Fibroblast of upper back skin (primary cell): ENCODE data around the gene HDAC8.
"Not testable (repeated sequence)": the region's sequence is repeated elsewhere in the genome, so short reads cannot be mapped to it uniquely, and the experiment has no call there.

Experiments used
- DNase-seq: peaks from one replicate; pipeline ENCODE4 v3.0.0-alpha.2; 2013

The HDAC8 gene

GRCh38 chrX:72572248-72573157 is at the start of gene HDAC8:
HDAC8 (minus strand) TSS chrX:72572843; CDS start chrX:72572761, 82 bp downstream.
- peak; percentile 79 for DNase-seq

- DNase-seq: peak; percentile 23
Measured at GRCh38 chrX:72621625-72622485, 49.2 kb upstream of the HDAC8 start.

GRCh38 chrX:72621163-72621562 is 48.5 kb upstream of the HDAC8 start:
- DNase-seq: no peak

GRCh38 chrX:72620550-72621145 is 48.0 kb upstream of the HDAC8 start:
- peak; percentile 73 for DNase-seq

GRCh38 chrX:72609313-72609712 is 36.7 kb upstream of the HDAC8 start:
- no peak for DNase-seq

- no peak for DNase-seq
Measured at GRCh38 chrX:72604705-72605104, 32.1 kb upstream of the HDAC8 start.

GRCh38 chrX:72604112-72604511 is 31.5 kb upstream of the HDAC8 start:
- no peak for DNase-seq

GRCh38 chrX:72591038-72591437 is 18.4 kb upstream of the HDAC8 start:
- DNase-seq: not testable (repeated sequence)

GRCh38 chrX:72584163-72584562 is 11.5 kb upstream of the HDAC8 start:
- DNase-seq: no peak

GRCh38 chrX:72576141-72576894 is 3.7 kb upstream of the HDAC8 start:
- DNase-seq: peak; percentile 41

- no peak for DNase-seq
Measured at GRCh38 chrX:72573158-72573511, 492 bp upstream of the HDAC8 start.

GRCh38 chrX:72569786-72570185 is 2.9 kb downstream of the HDAC8 start:
- DNase-seq: peak; percentile 82

- DNase-seq: no peak
Measured at GRCh38 chrX:72568406-72569092, 4.1 kb downstream of the HDAC8 start.

GRCh38 chrX:72566448-72566847 is 6.2 kb downstream of the HDAC8 start:
- DNase-seq: no peak

- not testable (repeated sequence) for DNase-seq
Measured at GRCh38 chrX:72559655-72560054, 13.0 kb downstream of the HDAC8 start.

- peak; percentile 33 for DNase-seq
Measured at GRCh38 chrX:72554448-72555140, 18.0 kb downstream of the HDAC8 start.

- not testable (repeated sequence) for DNase-seq
Measured at GRCh38 chrX:72552443-72552842, 20.2 kb downstream of the HDAC8 start.

GRCh38 chrX:72545990-72546389 is 26.7 kb downstream of the HDAC8 start:
- DNase-seq: peak; percentile 1

- DNase-seq: peak; percentile 40
Measured at GRCh38 chrX:72540318-72540717, 32.3 kb downstream of the HDAC8 start.

GRCh38 chrX:72539822-72540221 is 32.8 kb downstream of the HDAC8 start:
- no peak for DNase-seq

GRCh38 chrX:72536542-72536941 is 36.1 kb downstream of the HDAC8 start:
- no peak for DNase-seq
